Parathyroid adenoma (tissue), 2 donors: ENCODE results near the gene LHFPL3.

Source experiments
- H2AFZ ChIP-seq: fragments of 300-600 bp; sonication (generic); one replicate; pipeline ENCODE4 v1.7.0; 2017; ENCODE audit warnings: antibody characterized with exemption, mild to moderate bottlenecking
- H3K27ac ChIP-seq: fragments of 300-600 bp; sonication (generic); one replicate; pipeline ENCODE4 v1.7.0; 2017
- H3K27me3 ChIP-seq: fragments of 300-600 bp; sonication (generic); one replicate; pipeline ENCODE4 v1.7.0; 2017; ENCODE audit warnings: low read length; ENCODE audit not compliant: control insufficient read depth, insufficient read depth
- H3K36me3 ChIP-seq: fragments of 300-600 bp; sonication (generic); one replicate; pipeline ENCODE4 v1.7.0; 2017; ENCODE audit warnings: low read length; ENCODE audit not compliant: control insufficient read depth, insufficient read depth
- H3K4me1 ChIP-seq: fragments of 300-600 bp; sonication (generic); one replicate; pipeline ENCODE4 v1.7.0; 2017; ENCODE audit warnings: control low read depth
- H3K4me2 ChIP-seq: fragments of 300-600 bp; sonication (generic); one replicate; pipeline ENCODE4 v1.7.0; 2017; ENCODE audit warnings: low read length
- H3K4me3 ChIP-seq: fragments of 300-600 bp; sonication (generic); one replicate; pipeline ENCODE4 v1.7.0; 2017; ENCODE audit warnings: low read depth, low read length
- H3K79me2 ChIP-seq: fragments of 300-600 bp; sonication (generic); one replicate; pipeline ENCODE4 v1.7.0; 2017; ENCODE audit warnings: control low read depth
- H3K9ac ChIP-seq: fragments of 300-600 bp; sonication (generic); one replicate; pipeline ENCODE4 v1.7.0; 2017; ENCODE audit warnings: mild to moderate bottlenecking
- H3K9me3 ChIP-seq: fragments of 300-600 bp; sonication (generic); one replicate; pipeline ENCODE4 v1.7.0; 2017; ENCODE audit warnings: low read length; ENCODE audit not compliant: control insufficient read depth
- CTCF ChIP-seq: fragments of 300-600 bp; sonication (generic); IDR thresholded peaks from one replicate; pipeline ENCODE4 v1.7.0; 2017; ENCODE audit warnings: antibody characterized with exemption, mild to moderate bottlenecking
- donor health status: primary hyperparathyroidism.

LHFPL3 gene

GRCh38 chr7:104857458-104858425 lies 529.3 kb downstream of the LHFPL3 start:
- Histone ChIP-seq H3K9me3 (no peaks in the 10 kb centered on the region), H3K27me3 (no peaks in the 10 kb centered on the region), H3K4me2 (no peak overlapping the region), H3K9ac (no peak overlapping the region), H3K79me2 (no peaks in the 10 kb centered on the region), H3K36me3 (no peaks in the 10 kb centered on the region), H3K27ac (no peak overlapping the region), H3K4me3 (no peak overlapping the region), H2AFZ (no peak overlapping the region), H3K4me1 (no peaks in the 10 kb centered on the region)
- TF ChIP-seq CTCF: no peak

GRCh38 chr7:104859754-104860426 lies 531.5 kb downstream of the LHFPL3 start:
- Histone ChIP-seq H2AFZ (no peak overlapping the region), H3K27ac (no peak overlapping the region), H3K4me1 (no peaks in the 10 kb centered on the region), H3K27me3 (no peaks in the 10 kb centered on the region), H3K79me2 (no peaks in the 10 kb centered on the region), H3K9me3 (no peaks in the 10 kb centered on the region), H3K4me3 (no peak overlapping the region), H3K9ac (no peak overlapping the region), H3K36me3 (no peaks in the 10 kb centered on the region), H3K4me2 (no peak overlapping the region)
- no peak for TF ChIP-seq CTCF

- no peak for TF ChIP-seq CTCF
- Histone ChIP-seq H3K4me3 (no peak overlapping the region), H3K4me1 (no peaks in the 10 kb centered on the region), H3K79me2 (no peaks in the 10 kb centered on the region), H3K9ac (no peak overlapping the region), H3K4me2 (no peak overlapping the region), H3K27me3 (no peaks in the 10 kb centered on the region), H2AFZ (no peak overlapping the region), H3K9me3 (no peaks in the 10 kb centered on the region), H3K36me3 (no peaks in the 10 kb centered on the region), H3K27ac (no peak overlapping the region)
Measured at GRCh38 chr7:104861729-104862390, 533.5 kb downstream of the LHFPL3 start.

GRCh38 chr7:104862719-104863118 lies 534.3 kb downstream of the LHFPL3 start:
- H3K4me1 ChIP-seq: no peaks in the 10 kb centered on the region
- no peak overlapping the region for H3K27ac ChIP-seq
- no peaks in the 10 kb centered on the region for H3K27me3 ChIP-seq
- no peaks in the 10 kb centered on the region for H3K9me3 ChIP-seq
- no peak overlapping the region for H3K4me3 ChIP-seq
- no peaks in the 10 kb centered on the region for H3K36me3 ChIP-seq
- no peak overlapping the region for H2AFZ ChIP-seq
- H3K9ac ChIP-seq: no peak overlapping the region
- H3K79me2 ChIP-seq: no peaks in the 10 kb centered on the region
- H3K4me2 ChIP-seq: no peak overlapping the region
- TF ChIP-seq CTCF: no peak
